OCI-LY3 (cell line): ENCODE results near the gene CERT1.

Experiments used
- EZH2phosphoT487 ChIP-seq: fragments of 200-600 bp; shearing (Covaris generic); IDR thresholded peaks from 2 replicates; pipeline ENCODE4 v1.6.1; 2018; ENCODE audit warnings: antibody characterized with exemption, mixed run types, low read depth
- TF ChIP-seq, protein P1 (sequence below): fragments of 200-600, 300-600 bp; sonication (generic); IDR thresholded peaks from 2 replicates; pipeline ENCODE4 v1.5.1; 2014; ENCODE audit warnings: antibody characterized with exemption, low read length, low read depth

DNA sequence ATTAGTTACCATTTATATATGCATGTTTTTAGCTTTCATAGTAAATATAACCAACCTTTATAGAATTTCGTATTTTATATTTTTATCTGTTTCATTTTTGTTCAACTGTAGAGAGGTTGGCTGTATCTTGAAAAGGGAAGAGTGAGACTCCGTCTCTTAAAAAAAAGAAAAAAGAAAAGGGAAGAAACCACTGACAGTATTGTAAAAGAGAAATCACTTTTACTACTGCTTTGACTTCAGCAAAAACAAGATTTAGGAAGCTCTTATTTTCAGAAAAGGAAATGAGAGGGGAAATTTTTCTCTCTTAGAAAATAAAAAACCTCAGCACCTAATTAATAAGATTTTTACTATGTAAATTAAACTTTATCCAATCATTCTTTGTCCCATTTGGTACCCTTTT is 14.6 kb upstream of the CERT1 start:
- TF ChIP-seq, protein P1, sequence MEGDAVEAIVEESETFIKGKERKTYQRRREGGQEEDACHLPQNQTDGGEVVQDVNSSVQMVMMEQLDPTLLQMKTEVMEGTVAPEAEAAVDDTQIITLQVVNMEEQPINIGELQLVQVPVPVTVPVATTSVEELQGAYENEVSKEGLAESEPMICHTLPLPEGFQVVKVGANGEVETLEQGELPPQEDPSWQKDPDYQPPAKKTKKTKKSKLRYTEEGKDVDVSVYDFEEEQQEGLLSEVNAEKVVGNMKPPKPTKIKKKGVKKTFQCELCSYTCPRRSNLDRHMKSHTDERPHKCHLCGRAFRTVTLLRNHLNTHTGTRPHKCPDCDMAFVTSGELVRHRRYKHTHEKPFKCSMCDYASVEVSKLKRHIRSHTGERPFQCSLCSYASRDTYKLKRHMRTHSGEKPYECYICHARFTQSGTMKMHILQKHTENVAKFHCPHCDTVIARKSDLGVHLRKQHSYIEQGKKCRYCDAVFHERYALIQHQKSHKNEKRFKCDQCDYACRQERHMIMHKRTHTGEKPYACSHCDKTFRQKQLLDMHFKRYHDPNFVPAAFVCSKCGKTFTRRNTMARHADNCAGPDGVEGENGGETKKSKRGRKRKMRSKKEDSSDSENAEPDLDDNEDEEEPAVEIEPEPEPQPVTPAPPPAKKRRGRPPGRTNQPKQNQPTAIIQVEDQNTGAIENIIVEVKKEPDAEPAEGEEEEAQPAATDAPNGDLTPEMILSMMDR, result no peak
- no peak for TF ChIP-seq EZH2phosphoT487
